ENCODE data around the gene SPC25. TPM values are rescaled to one million over a fixed set of nuclear protein-coding genes. Genes with fewer than 3 reads are reported as not detected.

The SPC25 gene, protein sequence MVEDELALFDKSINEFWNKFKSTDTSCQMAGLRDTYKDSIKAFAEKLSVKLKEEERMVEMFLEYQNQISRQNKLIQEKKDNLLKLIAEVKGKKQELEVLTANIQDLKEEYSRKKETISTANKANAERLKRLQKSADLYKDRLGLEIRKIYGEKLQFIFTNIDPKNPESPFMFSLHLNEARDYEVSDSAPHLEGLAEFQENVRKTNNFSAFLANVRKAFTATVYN
- 0.51 and 12.7 TPM in 2 replicates for total RNA-seq

DNA sequence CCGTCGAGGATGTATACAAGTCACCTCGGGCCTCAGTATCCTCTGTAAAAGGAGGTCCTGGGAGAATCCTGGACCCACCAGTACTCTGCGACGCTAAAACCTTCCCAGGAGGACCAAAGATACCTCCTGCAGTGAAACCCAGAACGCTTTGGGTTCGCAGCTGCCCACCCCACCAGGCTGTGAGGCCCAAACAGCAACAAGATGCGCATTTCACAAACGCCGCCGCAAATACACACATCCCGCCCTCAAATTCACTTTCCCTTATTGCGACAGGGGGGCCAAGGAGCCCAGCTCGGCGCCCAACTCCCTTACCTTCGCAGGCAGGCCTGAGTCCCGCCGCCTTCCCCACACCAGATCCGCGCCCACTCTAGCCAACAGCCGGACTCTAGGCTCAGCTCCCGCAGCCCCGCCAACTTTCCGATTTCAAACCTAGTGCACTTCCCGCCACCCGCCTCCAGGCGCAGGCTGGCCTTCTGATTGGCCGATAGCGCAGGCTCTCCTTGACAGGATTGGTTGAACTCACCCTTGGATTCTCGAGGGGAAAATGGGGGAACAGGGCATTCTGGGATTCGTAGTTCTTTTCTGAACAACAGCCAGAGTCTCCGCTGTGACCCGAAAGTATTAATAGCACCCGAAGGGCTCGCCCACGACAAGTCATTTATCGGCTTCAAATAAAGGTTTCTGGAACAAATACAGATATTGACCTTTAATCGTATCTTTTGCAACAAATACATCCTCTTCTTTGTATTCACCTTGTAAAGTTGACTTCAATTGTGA lies at the start of gene SPC25:
Gene SPC25 (minus strand): TSS at position 425 of the 777 bp plus-strand sequence. CDS start 911 bp downstream, outside the sequence.

DNA sequence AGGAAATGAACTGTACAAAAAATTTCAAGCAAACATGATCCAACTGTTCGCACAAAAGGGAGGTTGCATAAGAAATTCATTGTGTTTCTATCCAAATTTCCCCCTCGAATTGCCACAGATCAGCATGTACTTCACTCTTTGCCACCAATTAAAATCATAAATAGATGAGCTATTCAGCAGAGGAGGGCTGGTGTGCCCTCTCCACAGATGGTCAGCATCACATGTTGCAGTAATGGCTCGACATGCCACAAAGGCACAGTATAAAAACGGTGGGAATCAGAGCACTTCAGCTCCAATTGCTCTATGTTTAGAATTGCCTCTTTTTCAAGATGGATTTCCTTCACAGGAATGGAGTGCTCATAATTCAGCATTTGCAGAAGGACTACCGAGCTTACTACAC lies 10.8 kb upstream of the SPC25 start, which contains the start of gene G6PC2:
Gene G6PC2 (plus strand): TSS at position 289 of the 400 bp plus-strand sequence. CDS start 41 bp downstream, at position 330.

Other genes starting within 250 kb of the SPC25 start
- gene NOSTRIN, start 87.8 kb downstream of the SPC25 start, total RNA-seq = not detected in 2 replicates
- gene G6PC2, start 10.9 kb upstream of the SPC25 start, total RNA-seq = not detected in 2 replicates
- not detected in 2 replicates for gene ABCB11, start 140.9 kb upstream of the SPC25 start, total RNA-seq
- 0.81 TPM in 1 of 2 replicates, not detected in the other for gene DHRS9, start 179.1 kb upstream of the SPC25 start, total RNA-seq

Data from mesangial cell (primary cell).